Measurements from ENCODE around the gene DUOX1. TPM values are rescaled to one million over a fixed set of nuclear protein-coding genes. Genes with fewer than 3 reads are reported as not detected.
"Not testable (repeated sequence)": the region's sequence is repeated elsewhere in the genome, so short reads cannot be mapped to it uniquely, and the experiment has no call there.

The DUOX1 gene
- total RNA-seq, 1 donor from 2014 or later = 0.11 TPM

GRCh38 chr15:45100884-45101625 lies 28.7 kb upstream of the DUOX1 start:
- Mint-ChIP-seq H3K9me3 (no peaks in the 10 kb centered on the region), H3K27ac (no peak overlapping the region), H3K36me3 (ENCODE audit: low read depth) (no peaks in the 10 kb centered on the region), H3K4me1 (no peaks in the 10 kb centered on the region), H3K4me3 (no peak overlapping the region), H3K27me3 (peaks cover 19% of the 10 kb centered on the region)
- intact Hi-C loops (cut with micrococcal nuclease) = no loop called here
- CTCF ChIA-PET = interaction anchor here (0.7 kb wide), 1 partner anchor 62 kb away, joined by 3 read pairs; no protein-coding TSS in a partner anchor
- no peak for ATAC-seq (ENCODE audit: low read depth)
- POLR2A ChIA-PET = no interaction called here
- TF ChIP-seq CTCF (IDR thresholded peaks at IDR 0.05) = no peak
- DNase-seq = no peak

DNA sequence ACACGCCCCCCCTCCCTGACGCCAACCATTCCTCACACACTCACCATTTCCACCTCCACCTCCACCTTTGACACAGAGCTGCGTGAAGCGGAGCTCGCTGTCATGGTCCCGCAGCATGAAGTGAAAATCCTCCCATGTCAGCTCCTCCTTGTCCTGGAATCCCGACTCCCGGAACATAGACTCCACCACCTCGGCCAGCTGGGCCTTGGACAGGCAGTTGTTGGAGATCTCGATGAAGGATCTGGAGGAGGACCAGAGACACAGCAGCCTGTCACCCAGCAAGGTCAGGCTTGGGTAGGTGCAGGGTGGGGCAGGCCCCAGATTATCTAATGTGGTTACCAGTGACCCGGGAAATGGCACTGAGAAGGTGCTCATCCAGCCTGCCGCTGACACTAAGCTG lies 28.0 kb upstream of the DUOX1 start:
- ATAC-seq (ENCODE audit: low read depth) = no peak
- CTCF ChIA-PET = no interaction called here
- intact Hi-C loops (cut with micrococcal nuclease) = no loop called here

GRCh38 chr15:45102226-45102625 lies 27.6 kb upstream of the DUOX1 start:
- Mint-ChIP-seq H3K36me3 (ENCODE audit: low read depth) (no peaks in the 10 kb centered on the region), H3K9me3 (no peaks in the 10 kb centered on the region), H3K4me3 (no peak overlapping the region), H3K27me3 (peaks cover 22% of the 10 kb centered on the region), H3K4me1 (no peaks in the 10 kb centered on the region), H3K27ac (no peak overlapping the region)
- ChIA-PET POLR2A (no interaction called here), CTCF (no interaction called here)
- ATAC-seq (ENCODE audit: low read depth) = no peak
- no peak for TF ChIP-seq CTCF (IDR thresholded peaks at IDR 0.05)
- intact Hi-C loops (cut with micrococcal nuclease) = no loop called here
- DNase-seq = no peak

More for the DNA sequence above, 28.0 kb upstream of the DUOX1 start:
- TF ChIP-seq CTCF (IDR thresholded peaks at IDR 0.05) = no peak
- H3K9me3 Mint-ChIP-seq = no peaks in the 10 kb centered on the region
- H3K27ac Mint-ChIP-seq = no peak overlapping the region
- POLR2A ChIA-PET = no interaction called here
- peaks cover 22% of the 10 kb centered on the region for H3K27me3 Mint-ChIP-seq
- no peak for DNase-seq
- no peaks in the 10 kb centered on the region for H3K36me3 Mint-ChIP-seq (ENCODE audit: low read depth)
- H3K4me1 Mint-ChIP-seq = no peaks in the 10 kb centered on the region
- no peak overlapping the region for H3K4me3 Mint-ChIP-seq

DNA sequence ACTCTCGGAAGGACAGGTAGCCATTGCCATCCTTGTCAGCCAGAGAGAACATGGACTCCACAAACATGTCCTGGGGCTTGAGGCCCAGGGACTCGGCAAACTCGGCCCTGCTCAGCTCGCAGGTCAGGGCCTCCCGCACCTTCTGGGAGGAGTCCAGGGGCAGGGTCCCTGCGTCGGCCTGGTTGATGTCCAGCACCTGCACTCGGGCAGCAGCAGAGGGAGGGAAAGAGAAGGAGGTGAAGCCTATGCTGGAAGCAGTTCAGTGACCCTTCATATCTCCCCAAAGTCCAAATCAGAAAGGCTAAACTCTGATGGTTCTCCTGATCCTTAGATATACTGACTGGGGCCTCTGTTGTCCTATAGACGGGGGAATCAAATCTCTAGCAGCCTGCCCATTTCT lies 25.6 kb upstream of the DUOX1 start:
- H3K27ac Mint-ChIP-seq; POLR2A ChIA-PET; H3K4me3 Mint-ChIP-seq; ATAC-seq (ENCODE audit: low read depth); H3K4me1 Mint-ChIP-seq; H3K36me3 Mint-ChIP-seq (ENCODE audit: low read depth); H3K9me3 Mint-ChIP-seq; intact Hi-C loops (cut with micrococcal nuclease); CTCF ChIA-PET; DNase-seq: not testable (repeated sequence)
- H3K27me3 Mint-ChIP-seq = peaks cover 30% of the 10 kb centered on the region

DNA sequence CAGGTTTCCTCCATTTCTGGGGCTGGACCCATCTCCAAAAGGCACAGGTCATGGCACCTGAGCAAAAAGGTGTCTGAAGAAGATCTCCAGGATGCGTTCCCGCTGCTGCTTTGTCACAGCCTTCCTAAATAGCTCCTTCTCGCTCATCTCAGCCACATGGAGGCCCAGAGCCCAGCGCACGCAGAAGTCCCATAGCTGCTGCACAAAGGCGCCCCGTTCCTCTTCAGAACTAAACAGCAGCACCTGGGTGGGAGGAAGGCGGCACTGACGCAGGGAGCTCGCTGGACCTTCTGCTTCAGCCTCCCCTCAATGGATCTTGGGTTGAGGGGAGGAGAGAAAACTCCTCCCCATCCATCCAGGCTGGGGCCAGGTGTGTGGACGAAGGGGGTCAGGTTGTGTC lies 24.2 kb upstream of the DUOX1 start:
- POLR2A ChIA-PET = no interaction called here
- H3K27me3 Mint-ChIP-seq = peaks cover 42% of the 10 kb centered on the region
- H3K27ac Mint-ChIP-seq = no peak overlapping the region
- CTCF ChIA-PET = interaction anchor here (0.6 to 1.1 kb wide), 3 partner anchors 12 to 33 kb away, joined by 3 to 4 read pairs (median 3); no protein-coding TSS in a partner anchor
- no peak for TF ChIP-seq CTCF (IDR thresholded peaks at IDR 0.05)
- H3K4me3 Mint-ChIP-seq = no peak overlapping the region
- H3K4me1 Mint-ChIP-seq = peaks cover 1% of the 10 kb centered on the region
- H3K9me3 Mint-ChIP-seq = no peaks in the 10 kb centered on the region
- H3K36me3 Mint-ChIP-seq (ENCODE audit: low read depth) = no peaks in the 10 kb centered on the region
- intact Hi-C loops (cut with micrococcal nuclease) = no loop called here
- DNase-seq (no peak), ATAC-seq (ENCODE audit: low read depth) (no peak)
